HG03342 (cell line): ENCODE measurements around the gene SPRY2.

Experiments
- ATAC-seq: cut with Tn5 transposase; IDR thresholded peaks from one replicate; pipeline ENCODE4 v1.9.1; 2021; ENCODE audit warnings: mild to moderate bottlenecking, moderate library complexity; ENCODE audit not compliant: unreplicated experiment

Gene SPRY2, protein sequence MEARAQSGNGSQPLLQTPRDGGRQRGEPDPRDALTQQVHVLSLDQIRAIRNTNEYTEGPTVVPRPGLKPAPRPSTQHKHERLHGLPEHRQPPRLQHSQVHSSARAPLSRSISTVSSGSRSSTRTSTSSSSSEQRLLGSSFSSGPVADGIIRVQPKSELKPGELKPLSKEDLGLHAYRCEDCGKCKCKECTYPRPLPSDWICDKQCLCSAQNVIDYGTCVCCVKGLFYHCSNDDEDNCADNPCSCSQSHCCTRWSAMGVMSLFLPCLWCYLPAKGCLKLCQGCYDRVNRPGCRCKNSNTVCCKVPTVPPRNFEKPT

DNA sequence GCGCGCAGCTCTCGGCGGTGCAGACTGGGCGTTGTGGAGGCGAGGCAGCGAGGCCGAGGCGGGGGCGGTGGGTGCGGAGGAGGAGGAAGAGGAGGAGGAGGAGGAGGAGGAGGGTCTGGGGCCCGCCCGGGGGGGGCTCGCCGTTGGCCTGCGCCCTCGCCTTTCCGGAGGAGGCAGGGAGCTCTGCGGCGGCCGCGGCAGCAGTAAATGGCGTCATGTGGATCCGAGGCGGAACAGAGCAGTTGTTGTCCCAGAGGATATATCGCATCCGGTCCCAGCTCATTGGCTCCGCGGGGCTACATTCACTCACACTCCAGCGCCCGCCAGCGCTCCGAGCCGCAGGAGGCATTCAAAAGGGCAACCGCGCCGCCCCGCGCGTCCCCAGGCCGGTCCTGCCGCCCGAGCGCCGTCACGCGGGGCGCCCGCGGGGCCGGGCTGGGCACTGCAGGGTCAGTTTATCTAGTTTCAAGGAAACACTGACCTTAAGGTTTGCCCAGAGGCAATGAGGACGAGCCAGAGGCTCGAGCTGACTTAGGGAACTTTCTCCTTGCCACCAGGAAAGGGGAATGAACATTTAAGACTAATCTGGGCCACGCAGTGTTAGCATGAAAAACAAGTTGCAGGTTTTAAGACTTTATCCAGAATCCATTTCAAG is at the start of gene SPRY2:
SPRY2 (minus strand) TSS at position 26 of the 655 bp plus-strand sequence. CDS start 3,421 bp downstream, outside the sequence.
- peak; percentile 64 for ATAC-seq

- ATAC-seq, result no peak
These were observed 49.4 kb upstream of the SPRY2 start for GRCh38 chr13:80390338-80390737.

DNA sequence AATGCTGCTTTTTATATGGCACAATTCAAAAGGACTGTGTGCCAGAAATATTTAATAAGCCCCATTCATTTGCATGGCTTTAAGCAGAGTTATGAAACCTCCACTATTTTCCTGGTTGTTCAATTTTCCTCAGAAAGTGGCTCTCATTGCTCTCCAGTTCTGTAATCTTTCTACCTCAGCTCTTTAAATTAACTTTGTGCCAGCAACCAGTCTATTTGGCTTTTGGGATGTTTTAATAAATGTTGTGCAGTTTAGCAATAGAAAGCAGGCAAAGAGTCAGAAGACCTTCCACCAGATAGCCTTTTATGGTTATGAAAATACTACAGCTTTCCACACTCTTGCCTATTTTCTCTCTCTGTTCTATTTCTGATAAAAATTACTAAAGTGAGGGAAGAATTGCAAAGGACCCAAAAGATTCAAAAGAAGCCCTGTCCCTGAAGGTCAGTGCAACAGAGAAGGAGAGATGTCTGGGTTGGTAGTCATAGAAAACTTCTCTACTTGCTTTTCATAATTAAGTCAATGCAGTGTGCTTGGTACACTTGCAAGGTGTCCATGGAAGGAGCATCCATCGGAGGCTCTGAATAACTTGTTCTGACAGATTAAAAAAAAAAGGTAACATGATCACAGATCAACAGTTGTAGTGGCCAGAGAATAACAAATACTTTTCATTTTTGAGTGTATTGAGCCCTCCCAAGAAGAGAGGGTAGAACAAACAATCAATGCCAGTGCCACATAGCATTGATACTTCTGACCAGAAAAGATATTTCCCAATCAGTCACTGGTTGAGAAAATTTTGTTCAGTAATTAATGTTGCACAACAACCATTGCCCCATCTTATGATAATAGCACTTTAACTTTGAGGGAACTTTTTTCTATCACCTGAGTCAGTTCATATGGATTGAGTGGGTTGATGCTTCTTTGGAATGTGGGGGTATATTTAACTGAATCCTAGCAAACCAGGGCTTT is 48.4 kb upstream of the SPRY2 start:
- ATAC-seq, result no peak

DNA sequence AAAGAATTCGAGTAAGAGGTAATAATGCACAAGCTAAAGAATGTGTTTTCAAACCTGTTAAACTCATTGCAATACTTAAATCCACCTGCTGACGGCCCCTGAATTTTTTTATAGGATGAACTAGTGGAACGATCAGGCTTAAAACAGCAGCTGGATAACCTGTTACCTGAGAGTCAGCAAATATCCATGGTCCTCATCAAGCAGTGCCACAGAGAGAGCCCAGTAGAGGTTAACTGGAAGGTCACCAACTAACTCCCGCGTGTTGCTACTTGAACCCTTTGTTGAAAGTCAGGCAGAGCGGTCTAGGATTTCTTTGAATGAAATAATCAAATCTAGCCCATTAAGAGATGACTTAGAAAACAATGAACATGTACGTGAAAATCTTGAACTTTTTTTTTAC is 47.6 kb upstream of the SPRY2 start:
- no peak for ATAC-seq

- ATAC-seq, result no peak
These were observed 45.7 kb upstream of the SPRY2 start for GRCh38 chr13:80386592-80386991.

DNA sequence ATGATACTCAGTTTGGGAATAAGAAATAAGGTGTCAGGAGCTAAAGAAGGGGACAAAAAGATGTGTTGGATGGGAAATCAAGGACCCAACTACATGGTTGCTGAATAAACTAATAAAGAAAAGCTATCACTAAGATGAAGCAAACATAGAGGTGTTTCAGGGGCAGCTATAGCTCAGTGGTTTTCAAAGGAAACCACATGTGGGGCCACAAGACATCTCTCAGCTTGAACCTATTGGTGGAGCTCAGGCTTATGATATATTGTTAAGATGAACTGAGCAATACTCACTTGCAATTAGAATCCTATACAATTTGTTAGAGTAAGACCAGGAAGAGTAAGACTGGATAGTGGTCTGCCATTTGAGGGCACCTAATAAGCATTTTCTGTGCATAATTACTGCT is 45.1 kb upstream of the SPRY2 start:
- ATAC-seq, result no peak

DNA sequence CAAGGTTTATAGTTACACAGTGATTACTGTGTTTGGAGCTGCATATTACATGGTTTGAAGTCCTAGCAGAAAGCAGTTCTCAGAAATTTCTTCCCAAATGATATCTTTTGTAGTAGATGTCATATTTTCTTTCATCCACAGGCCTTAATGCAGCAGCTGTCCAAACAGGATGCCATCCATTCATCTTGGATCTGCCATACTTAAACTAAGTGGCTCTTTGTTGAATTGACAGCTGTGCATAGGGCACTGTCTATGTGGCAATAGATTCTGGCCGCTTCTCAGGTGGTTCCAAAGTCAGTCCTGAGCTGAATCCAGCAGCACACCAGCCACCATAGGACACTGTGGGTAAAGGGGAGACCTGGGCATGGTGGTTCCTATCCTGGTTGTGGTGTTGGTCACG is 41.6 kb upstream of the SPRY2 start:
- ATAC-seq, result no peak

GRCh38 chr13:80379245-80379644 is 38.3 kb upstream of the SPRY2 start:
- ATAC-seq, result no peak

GRCh38 chr13:80376554-80376953 is 35.6 kb upstream of the SPRY2 start:
- no peak for ATAC-seq

GRCh38 chr13:80374901-80375300 is 34.0 kb upstream of the SPRY2 start:
- ATAC-seq, result no peak

DNA sequence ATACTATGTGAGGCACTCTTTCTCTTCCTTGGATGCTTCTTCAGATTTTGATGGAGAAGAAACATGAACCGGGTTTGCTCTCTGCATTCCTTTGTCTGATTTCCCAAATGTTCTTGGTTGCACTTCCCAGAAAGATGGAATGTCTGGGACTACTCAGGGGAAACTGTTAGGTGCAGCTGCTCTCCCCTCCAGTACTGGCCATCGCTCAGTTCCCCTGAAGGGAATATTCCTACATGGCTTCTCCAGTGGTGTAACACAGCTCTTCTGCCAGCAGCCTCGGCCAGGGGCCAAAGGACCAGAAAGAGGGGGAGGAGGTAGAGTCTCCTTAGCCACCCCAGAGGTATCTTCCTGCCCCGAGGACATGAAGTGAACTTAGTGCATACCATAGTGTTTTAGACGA is 33.5 kb upstream of the SPRY2 start:
- ATAC-seq, result no peak

DNA sequence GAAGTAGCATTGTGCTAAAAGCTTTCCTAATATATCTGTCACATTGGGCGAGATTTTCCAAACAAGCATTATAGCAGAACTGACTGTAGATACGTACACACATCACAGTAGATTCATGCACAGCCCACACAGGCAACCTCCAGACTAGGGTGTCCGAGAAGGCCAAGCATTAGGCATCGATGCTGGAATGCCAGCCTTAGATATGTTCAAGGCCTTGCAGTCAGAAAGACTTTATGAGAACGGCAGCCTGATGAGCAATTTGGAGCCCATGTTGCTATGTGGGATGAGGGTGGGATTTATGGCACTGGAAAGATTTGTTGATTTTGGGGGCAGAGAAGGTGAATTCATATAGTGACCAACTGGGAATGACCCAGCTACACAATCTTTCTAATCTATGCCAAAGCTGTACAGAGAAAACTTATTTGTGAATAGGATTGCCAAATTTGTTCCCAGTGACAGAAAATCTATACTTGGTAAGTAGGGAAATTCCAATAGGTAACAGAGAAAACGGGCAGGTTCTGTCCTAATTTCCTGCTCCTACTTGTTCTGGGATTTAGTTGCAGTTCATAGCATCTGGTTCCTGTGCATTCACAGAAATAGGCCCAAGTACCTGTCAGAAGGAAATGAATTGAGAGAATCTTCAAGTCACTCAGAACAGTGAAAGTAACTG is 31.0 kb upstream of the SPRY2 start:
- ATAC-seq, result no peak

DNA sequence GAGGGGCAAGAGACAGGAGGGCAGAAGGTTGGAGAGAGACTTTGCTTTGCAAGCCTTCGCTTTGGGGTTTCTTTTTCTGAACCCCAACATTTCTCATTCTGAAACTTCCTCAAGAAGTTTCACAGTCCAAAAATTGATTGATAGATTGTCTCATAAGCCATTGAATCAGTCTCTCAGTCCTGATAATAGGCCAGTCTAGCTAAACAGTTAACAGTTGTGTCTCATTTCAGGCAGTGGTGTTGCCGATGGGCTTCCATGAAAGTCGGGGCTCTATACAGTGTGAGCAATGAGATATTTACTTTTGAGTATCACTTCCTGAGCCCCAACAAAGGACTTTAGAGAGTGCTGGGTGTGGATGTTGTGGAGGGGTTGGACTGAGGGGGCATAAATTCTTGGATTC is 26.5 kb upstream of the SPRY2 start:
- ATAC-seq, result no peak

GRCh38 chr13:80363890-80364503 is 23.1 kb upstream of the SPRY2 start:
- no peak for ATAC-seq

DNA sequence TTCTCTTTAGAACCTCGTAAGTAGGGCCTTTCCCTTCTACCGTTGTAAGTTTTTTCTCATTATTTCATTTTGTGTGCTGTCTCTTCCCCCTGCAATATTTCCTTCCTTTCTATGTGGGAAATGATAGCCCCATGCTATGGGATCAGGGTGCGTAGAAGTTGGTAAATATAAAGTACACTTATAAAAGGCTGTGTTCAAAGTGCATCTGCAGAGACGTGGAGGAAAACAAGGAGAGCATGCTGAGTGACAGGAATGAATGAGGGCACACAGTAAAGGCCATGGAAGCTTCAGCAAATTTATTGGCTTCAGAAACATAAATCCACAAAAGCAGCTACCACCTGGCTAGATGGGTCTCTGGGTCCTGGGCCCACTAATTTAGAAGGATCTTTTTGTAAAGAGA is 21.6 kb upstream of the SPRY2 start:
- no peak for ATAC-seq

DNA sequence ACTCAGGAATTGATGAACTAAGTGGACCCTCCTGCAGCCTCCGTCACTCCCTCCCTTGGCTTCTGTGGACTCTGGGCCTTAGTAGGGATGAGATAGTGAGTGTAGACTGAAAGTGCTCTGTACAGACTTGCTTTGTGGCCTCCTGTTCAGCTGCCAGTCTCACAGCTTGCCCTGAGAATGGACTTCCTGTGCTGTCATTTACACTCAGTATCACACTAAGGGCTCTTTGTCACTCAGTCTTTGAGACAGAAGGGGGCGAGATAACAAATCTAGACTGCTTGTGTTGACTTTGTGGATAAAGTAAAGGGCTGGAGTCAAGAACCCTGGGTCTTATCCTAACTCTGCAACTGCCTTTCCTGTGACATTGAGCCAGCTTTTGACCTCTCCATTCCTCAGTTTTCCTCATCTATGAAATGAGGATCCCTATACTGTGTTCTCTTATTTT is 21.0 kb upstream of the SPRY2 start:
- no peak for ATAC-seq

DNA sequence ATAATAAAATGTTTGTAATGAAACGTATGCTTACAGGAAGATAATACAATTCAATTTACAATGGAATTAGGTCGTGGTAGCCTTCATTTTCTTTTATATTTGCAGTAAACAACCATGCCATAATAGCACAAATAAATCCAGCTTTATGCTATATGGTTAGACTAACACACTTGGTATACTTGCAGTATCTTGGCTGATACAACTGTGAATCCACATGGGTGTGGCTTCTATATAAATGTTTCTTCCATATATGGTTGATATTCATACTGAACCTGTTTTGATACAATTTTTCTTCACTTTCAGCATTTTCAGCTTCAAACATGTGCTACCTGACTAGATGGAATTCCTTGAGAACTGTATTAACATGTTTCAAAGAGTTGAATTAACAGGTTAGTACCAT is 20.4 kb upstream of the SPRY2 start:
- ATAC-seq, result no peak

GRCh38 chr13:80360453-80360800 is 19.5 kb upstream of the SPRY2 start:
- no peak for ATAC-seq

GRCh38 chr13:80359778-80360452 is 19.0 kb upstream of the SPRY2 start:
- no peak for ATAC-seq

- no peak for ATAC-seq
These were observed 18.5 kb upstream of the SPRY2 start for GRCh38 chr13:80359414-80359777.
